Upper lobe of right lung (tissue), 1 donor: Measurements from ENCODE around the gene CSMD2. TPM values are rescaled to one million over a fixed set of nuclear protein-coding genes. Genes with fewer than 3 reads are reported as not detected.

ENCODE experiments used
- ATAC-seq: fragments of 200-7000 bp; cut with Tn5 transposase; one replicate; pipeline ENCODE4 v1.9.1; 2020; ENCODE audit warnings: mild to moderate bottlenecking, moderate library complexity
- DNase-seq: peaks from one replicate; pipeline ENCODE4 v3.0.0-alpha.2; 2020
- H3K27ac ChIP-seq: fragments of 200-600 bp; one replicate; pipeline ENCODE4 v1.8.0; 2022
- H3K27me3 ChIP-seq: fragments of 200-600 bp; one replicate; pipeline ENCODE4 v1.8.0; 2022; ENCODE audit warnings: mild to moderate bottlenecking
- H3K36me3 ChIP-seq: fragments of 200-600 bp; one replicate; pipeline ENCODE4 v1.8.0; 2022
- H3K4me1 ChIP-seq: fragments of 200-600 bp; one replicate; pipeline ENCODE4 v1.8.0; 2022
- H3K4me3 ChIP-seq: fragments of 200-600 bp; one replicate; pipeline ENCODE4 v1.8.0; 2022; ENCODE audit warnings: mild to moderate bottlenecking
- H3K9me3 ChIP-seq: fragments of 200-600 bp; one replicate; pipeline ENCODE4 v1.8.0; 2022
- intact Hi-C: fragments of 100-400 bp; cut with DNase I; formaldehyde crosslinking; loops from one replicate; pipeline ENCODE4 v1.11.0; 2022
- total RNA-seq: library from RNA; stranded (reverse); fragmentation: NEBNext Ultra II Directional; extraction: Animal tissue kit (Norgen Biotek cat#: 25700); gene quantifications from one replicate; pipeline ENCODE4 v1.2.1, GENCODE V29; 2021
- TF ChIP-seq, protein P1 (sequence below): fragments of 200-600 bp; IDR thresholded peaks from one replicate; pipeline ENCODE4 v1.8.0; 2022; ENCODE audit warnings: antibody characterized with exemption
- donor health status: DM: no; HTN: yes; CAD: no; lungs with severe emphysema.

Gene CSMD2
- total RNA-seq, 1 donor from 2014 or later = 0.67 TPM

DNA sequence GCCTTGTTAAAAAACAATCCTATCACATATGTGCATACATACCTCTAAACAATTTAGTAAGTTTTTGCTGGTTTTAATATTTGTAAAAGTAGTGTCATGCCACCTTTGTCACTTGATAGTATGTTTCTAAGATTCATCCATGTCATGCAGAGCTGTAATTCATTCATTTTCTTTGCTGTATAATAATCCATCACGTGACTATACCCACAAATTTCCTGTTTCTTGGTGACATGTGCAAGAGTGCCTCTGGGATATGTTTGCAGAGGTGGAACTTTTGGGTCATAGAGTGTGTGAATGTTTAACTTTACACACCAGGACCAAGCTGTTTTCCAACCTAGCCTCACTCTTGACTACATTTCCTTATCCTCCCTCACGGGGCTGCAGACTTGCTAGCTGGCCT lies 629.7 kb downstream of the CSMD2 start:
- Histone ChIP-seq H3K9me3 (no peaks in the 10 kb centered on the region), H3K4me3 (no peak overlapping the region), H3K4me1 (no peaks in the 10 kb centered on the region), H3K27ac (no peak overlapping the region), H3K27me3 (no peaks in the 10 kb centered on the region), H3K36me3 (no peaks in the 10 kb centered on the region)
- DNase-seq = no peak
- TF ChIP-seq, protein P1, sequence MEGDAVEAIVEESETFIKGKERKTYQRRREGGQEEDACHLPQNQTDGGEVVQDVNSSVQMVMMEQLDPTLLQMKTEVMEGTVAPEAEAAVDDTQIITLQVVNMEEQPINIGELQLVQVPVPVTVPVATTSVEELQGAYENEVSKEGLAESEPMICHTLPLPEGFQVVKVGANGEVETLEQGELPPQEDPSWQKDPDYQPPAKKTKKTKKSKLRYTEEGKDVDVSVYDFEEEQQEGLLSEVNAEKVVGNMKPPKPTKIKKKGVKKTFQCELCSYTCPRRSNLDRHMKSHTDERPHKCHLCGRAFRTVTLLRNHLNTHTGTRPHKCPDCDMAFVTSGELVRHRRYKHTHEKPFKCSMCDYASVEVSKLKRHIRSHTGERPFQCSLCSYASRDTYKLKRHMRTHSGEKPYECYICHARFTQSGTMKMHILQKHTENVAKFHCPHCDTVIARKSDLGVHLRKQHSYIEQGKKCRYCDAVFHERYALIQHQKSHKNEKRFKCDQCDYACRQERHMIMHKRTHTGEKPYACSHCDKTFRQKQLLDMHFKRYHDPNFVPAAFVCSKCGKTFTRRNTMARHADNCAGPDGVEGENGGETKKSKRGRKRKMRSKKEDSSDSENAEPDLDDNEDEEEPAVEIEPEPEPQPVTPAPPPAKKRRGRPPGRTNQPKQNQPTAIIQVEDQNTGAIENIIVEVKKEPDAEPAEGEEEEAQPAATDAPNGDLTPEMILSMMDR = no peak
- no peak for ATAC-seq
- intact Hi-C loops = no loop called here

DNA sequence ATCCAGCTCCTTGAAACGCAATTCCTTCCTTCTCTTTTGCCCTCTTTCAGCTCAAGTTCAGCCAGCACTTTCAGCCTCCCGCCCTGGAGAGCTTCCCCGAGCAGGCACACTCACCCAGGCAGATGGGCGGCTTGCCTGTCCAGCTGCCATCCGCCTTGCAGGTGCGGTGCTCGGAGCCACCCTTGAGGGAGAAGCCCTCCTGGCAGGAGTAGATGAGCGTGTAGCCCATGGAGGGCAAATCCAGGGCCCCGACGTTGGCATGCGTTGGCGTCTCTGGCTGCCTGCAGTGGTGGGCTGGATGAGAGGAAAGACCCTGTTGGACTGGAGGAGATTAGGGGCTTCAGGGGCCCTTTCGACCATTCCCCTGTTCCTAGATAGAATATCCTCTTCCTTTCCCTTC lies 632.1 kb downstream of the CSMD2 start:
- TF ChIP-seq, protein P1 = no peak
- Histone ChIP-seq H3K27ac (no peak overlapping the region), H3K9me3 (no peaks in the 10 kb centered on the region), H3K27me3 (no peaks in the 10 kb centered on the region), H3K36me3 (no peaks in the 10 kb centered on the region), H3K4me1 (no peaks in the 10 kb centered on the region), H3K4me3 (no peak overlapping the region)
- intact Hi-C loops = no loop called here
- DNase-seq (no peak), ATAC-seq (no peak)

DNA sequence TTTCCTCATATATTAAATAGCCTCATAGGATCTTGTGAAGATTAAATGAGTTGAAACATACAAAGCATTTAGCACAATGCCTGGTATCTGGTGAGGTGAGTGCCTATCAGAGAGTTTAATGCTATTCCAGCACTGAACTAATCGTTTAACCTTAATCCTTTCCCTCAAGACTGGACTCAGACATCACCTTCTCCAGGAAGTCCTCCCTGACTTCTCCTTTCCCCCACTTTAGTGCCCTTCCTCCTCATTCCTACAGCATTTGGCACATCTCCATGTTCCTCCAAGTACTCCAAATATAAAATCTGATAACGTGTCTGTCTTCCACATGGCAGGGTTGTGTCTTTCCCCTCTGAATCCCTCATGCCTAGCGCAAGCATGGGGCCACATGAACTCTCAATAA lies 632.8 kb downstream of the CSMD2 start:
- ATAC-seq = no peak
- no peak for DNase-seq
- no peak overlapping the region for H3K27ac ChIP-seq
- TF ChIP-seq, protein P1 = no peak
- no peaks in the 10 kb centered on the region for H3K4me1 ChIP-seq
- no peak overlapping the region for H3K4me3 ChIP-seq
- intact Hi-C loops = no loop called here
- H3K27me3 ChIP-seq = no peaks in the 10 kb centered on the region
- H3K9me3 ChIP-seq = no peaks in the 10 kb centered on the region
- no peaks in the 10 kb centered on the region for H3K36me3 ChIP-seq

DNA sequence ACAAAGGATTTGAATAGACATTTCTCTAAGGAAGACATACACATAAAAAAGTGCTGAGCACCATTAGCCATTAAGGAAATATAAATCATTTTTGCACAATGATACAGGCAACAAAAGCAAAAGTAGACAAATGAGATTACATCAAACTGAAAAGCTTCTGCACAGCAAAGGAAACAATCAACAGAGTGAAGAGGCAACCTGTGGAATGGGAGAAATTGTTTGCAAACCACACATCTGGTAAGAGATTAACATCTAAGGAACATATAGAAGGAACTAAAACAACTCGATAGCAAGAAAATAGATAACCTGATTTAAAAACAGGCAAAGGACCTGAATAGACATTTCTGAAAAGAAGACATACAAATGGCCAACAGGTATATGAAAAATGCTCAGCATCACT lies 635.1 kb downstream of the CSMD2 start:
- intact Hi-C loops = no loop called here
- H3K36me3 ChIP-seq = no peaks in the 10 kb centered on the region
- H3K27me3 ChIP-seq = no peaks in the 10 kb centered on the region
- H3K9me3 ChIP-seq = no peaks in the 10 kb centered on the region
- DNase-seq (no peak), ATAC-seq (no peak)
- no peak overlapping the region for H3K27ac ChIP-seq
- no peak overlapping the region for H3K4me3 ChIP-seq
- TF ChIP-seq, protein P1 = no peak
- no peaks in the 10 kb centered on the region for H3K4me1 ChIP-seq

DNA sequence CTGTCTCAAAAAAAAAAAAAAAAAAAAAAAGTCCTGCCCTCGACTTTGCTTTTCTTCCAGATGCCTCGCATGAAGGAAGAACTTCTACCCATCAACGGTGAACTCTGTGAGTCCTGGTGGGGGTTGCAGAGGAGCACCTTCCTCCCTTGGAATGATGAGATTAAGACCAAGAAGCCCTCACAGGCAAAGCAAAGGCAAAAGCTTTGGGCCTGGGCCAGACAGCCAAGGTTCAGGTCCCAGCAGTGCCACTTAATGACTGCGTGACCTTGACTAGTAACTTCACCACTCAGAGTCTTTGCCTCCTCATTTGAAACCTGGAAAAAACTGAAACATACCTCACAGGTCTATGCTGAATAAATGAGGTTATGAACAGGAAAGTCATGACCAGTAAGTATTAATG lies 637.1 kb downstream of the CSMD2 start:
- intact Hi-C loops = no loop called here
- TF ChIP-seq, protein P1 = no peak

DNA sequence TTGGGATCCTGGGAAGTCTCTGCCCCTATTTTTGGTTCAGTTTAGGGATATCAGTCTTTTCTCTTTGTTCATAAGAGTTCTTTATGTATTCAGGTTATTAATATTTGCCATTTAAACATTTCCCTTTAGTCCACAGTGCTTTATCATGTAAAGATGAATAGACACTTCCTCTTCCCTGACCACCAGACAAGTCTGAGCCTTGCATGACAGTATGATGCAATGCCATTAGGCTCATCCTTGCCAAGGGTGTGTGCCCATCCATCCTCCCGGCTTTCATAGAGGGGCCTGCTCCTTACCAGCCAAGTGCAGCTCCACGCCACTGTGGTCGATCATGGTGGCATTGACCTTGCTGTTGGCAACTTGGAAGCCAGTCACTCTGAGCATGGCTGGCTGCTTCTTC lies 640.4 kb downstream of the CSMD2 start:
- no peaks in the 10 kb centered on the region for H3K4me1 ChIP-seq
- TF ChIP-seq, protein P1 = no peak
- peaks cover 3% of the 10 kb centered on the region for H3K27me3 ChIP-seq
- no peaks in the 10 kb centered on the region for H3K9me3 ChIP-seq
- no peaks in the 10 kb centered on the region for H3K36me3 ChIP-seq
- ATAC-seq (peak; percentile 47), DNase-seq (no peak)
- no peak overlapping the region for H3K27ac ChIP-seq
- H3K4me3 ChIP-seq = no peak overlapping the region
- intact Hi-C loops = no loop called here

More for the DNA sequence above, 637.1 kb downstream of the CSMD2 start:
- H3K27ac ChIP-seq = no peak overlapping the region
- no peaks in the 10 kb centered on the region for H3K36me3 ChIP-seq
- ATAC-seq (no peak), DNase-seq (no peak)
- H3K4me3 ChIP-seq = no peak overlapping the region
- H3K4me1 ChIP-seq = no peaks in the 10 kb centered on the region
- no peaks in the 10 kb centered on the region for H3K27me3 ChIP-seq
- H3K9me3 ChIP-seq = no peaks in the 10 kb centered on the region
